KOPT-K1 (cell line): ENCODE measurements around the gene PNMA6A.
"Not testable (repeated sequence)": the region's sequence is repeated elsewhere in the genome, so short reads cannot be mapped to it uniquely, and the experiment has no call there.

Experiments used
- H3K27ac ChIP-seq: fragments of 200-600 bp; sonication (generic); 2 replicates; pipeline ENCODE4 v1.5.1; 2016; ENCODE audit warnings: antibody characterized with exemption, mild to moderate bottlenecking, low read depth, low read length; ENCODE audit not compliant: poor library complexity, severe bottlenecking
- H3K36me3 ChIP-seq: fragments of 200-600 bp; sonication (generic); 2 replicates; pipeline ENCODE4 v1.5.1; 2017; ENCODE audit warnings: antibody characterized with exemption, mild to moderate bottlenecking, low read length, moderate library complexity; ENCODE audit not compliant: insufficient read depth
- H3K9me3 ChIP-seq: fragments of 200-600 bp; sonication (generic); 2 replicates; pipeline ENCODE4 v1.5.1; 2017; ENCODE audit warnings: antibody characterized with exemption, low read length, mild to moderate bottlenecking; ENCODE audit not compliant: insufficient read depth, poor library complexity, severe bottlenecking

The PNMA6A gene

GRCh38 chrX:153117754-153118153 lies 45.5 kb downstream of the PNMA6A start:
- H3K36me3 ChIP-seq, H3K9me3 ChIP-seq, H3K27ac ChIP-seq: not testable (repeated sequence)

DNA sequence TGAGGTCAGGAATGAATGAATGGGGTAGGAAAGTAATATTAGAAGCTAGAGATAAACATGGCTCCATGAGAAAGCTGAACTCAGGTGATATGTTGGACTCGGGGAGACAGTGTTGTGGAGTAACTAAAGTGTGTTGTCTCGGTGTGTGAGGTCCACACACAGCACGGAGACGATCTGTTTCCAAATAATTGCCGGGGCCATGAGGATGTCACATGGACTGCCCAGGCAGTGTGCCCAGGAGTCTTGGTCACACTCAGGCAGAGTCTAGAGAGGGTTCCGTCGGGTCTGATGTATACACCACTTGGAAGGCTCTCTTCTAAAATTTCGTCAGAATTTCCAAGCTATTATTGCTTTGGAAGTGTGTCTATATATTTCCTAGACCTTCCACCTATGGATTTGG lies 48.0 kb downstream of the PNMA6A start:
- H3K27ac ChIP-seq, H3K36me3 ChIP-seq, H3K9me3 ChIP-seq: not testable (repeated sequence)

DNA sequence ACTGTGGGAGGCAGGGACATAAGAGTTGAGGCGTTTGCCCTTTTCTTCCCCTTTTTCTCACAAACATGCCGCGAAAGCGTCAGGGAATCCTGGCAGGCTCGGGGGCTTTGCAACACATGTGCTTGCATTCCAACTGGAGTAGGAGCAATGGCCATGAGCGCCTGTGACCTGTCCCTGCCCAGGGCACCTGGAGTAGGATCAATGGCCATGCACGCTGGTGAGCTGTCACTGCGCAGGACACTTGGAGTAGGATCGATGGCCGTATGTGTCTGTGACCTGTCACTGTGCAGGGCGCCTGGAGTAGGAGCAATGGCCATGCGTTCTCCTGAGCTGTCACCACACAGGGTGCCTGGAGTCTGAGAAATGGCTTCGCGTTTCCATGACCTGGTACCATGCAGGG lies 51.2 kb downstream of the PNMA6A start:
- H3K9me3 ChIP-seq, H3K36me3 ChIP-seq, H3K27ac ChIP-seq: not testable (repeated sequence)
